Esophagus squamous epithelium (tissue), 5 donors: ENCODE results near the gene CD27. TPM values are rescaled to one million over a fixed set of nuclear protein-coding genes. Genes with fewer than 3 reads are reported as not detected.

Source experiments
- DNase-seq: peaks from one replicate; lab custom pipeline; 2025; lab: John Stamatoyannopoulos, UW
- H3K27ac ChIP-seq, 4 donors: fragments of 200-600 bp; sonication (generic); one replicate each; pipeline ENCODE4 v1.5.1; 2016 to 2019; ENCODE audit warnings: mild to moderate bottlenecking in 1 of 4
- H3K27me3 ChIP-seq, 4 donors: fragments of 200-600 bp; sonication (generic); 1 replicate in 3 of 4; 2 replicates in 1 of 4; pipeline versions ENCODE4 v1.5.1 to v1.6.0; 2017 to 2021; ENCODE audit warnings: antibody characterized with exemption in 1 of 4
- H3K36me3 ChIP-seq, 3 donors: fragments of 200-600 bp; sonication (generic); one replicate each; pipeline ENCODE4 v1.5.1; 2016 to 2019
- H3K4me1 ChIP-seq, 3 donors: fragments of 200-600 bp; sonication (generic); one replicate each; pipeline ENCODE4 v1.5.1; 2017 to 2019
- H3K4me3 ChIP-seq, 4 donors: fragments of 200-600 bp; sonication (generic); 1 replicate in 3 of 4; 2 replicates in 1 of 4; pipeline ENCODE4 v1.5.1; 2016 to 2019; ENCODE audit warnings: mild to moderate bottlenecking in 2 of 4, moderate library complexity in 1 of 4
- H3K9me3 ChIP-seq, 3 donors: fragments of 200-600 bp; sonication (generic); one replicate each; pipeline ENCODE4 v1.5.1; 2016 to 2019
- POLR2A ChIP-seq, 4 donors: fragments of 450-650 bp; IDR thresholded peaks; one replicate each; pipeline ENCODE4 v1.6.1; 2017; ENCODE audit warnings: antibody characterized with exemption in 4 of 4, mild to moderate bottlenecking in 4 of 4, moderate library complexity in 3 of 4
- WGBS, 2 donors: methylation state at CpG; one replicate each; pipeline ENCODE4 v1.1.5; 2018; 5-methylcytosine and 5-hydroxymethylcytosine counted together
- intact Hi-C: fragments of 100-400 bp; cut with DNase I; formaldehyde crosslinking; loops from one replicate; pipeline ENCODE4 v1.15.0; 2022
- total RNA-seq, 4 donors: library from RNA; depleted of rRNA; stranded (reverse); fragments of >200 nt; gene quantifications; one replicate each; pipeline ENCODE4 v1.1.0, GENCODE V29; 2016
- TF ChIP-seq, protein P1 (sequence below), 6 experiments: fragments of 450-650 bp in 4 of 6; fragments of 200-600 bp in 2 of 6; sonication (generic) in 2 of 6; IDR thresholded peaks; one replicate each; pipeline ENCODE4 v1.5.1; 2016 to 2019; ENCODE audit warnings: antibody characterized with exemption in 6 of 6, mild to moderate bottlenecking in 4 of 6, moderate library complexity in 4 of 6
- donor health status: DM: yes; HTN: yes; CAD: no.

Gene CD27
- total RNA-seq, 4 donors from 2014 or later = 0.49 to 4.2 (median 2.9) TPM

DNA sequence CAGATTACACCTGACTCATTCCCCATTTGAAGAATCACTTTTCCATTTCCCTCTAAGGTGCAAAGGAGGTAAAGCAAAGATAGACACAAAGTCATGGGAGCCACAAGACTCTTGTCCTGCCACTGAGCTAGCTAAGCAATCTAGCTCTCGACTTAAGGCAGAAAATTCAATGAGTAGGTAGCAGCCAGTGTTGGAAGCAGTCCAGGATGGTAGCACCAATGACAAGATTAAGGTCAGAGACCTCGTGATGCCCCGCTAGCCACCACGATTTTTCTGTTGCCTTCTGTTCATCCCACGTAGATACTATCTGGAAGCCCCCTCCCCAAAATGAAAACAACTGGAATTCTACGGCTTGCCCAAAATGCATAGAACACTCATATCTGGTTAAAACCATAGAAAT, 24.3 kb downstream of the CD27 start:
- H3K27ac ChIP-seq = peak overlapping the region; percentile 84 to 96 (median 89)
- WGBS, 2 donors = 51 to 65% methylated on average over 6 of the region's 6 CpGs

DNA sequence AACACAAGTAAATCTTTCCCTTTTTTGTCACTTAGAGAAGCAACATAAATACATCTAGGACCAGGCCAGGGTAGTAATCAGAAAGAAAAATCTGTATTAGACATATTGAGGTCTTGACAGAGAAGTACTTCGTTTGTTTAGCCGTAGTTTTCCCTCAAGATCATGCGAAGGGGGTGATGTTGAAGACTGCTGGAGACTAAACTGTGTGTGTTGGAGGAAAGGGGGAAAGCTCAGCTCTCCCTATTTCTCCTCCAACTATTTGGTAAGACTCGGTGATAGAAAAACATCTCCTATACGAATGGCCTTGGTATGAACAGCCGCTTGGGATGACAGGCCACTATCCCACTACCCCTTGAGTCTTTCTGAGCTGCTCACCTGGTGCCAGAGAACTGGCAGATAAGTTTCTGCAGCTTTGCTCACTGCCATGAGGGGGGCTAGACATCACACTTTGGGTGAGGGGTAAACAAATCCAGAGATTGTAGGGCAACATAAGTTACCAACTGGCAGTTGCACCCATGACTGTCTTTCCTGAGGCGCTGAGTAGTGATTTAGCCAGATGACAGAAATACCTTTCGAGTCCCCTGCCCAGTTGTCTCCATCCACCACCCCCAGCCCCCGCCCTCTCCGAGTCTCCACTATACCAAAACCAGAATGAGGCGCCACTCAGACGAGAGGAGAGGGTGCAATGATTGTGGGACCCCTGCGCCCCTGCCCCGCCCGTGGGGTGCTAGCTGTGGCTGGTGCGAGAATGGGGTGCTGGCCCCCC, 25.0 kb downstream of the CD27 start:
- intact Hi-C loops = loop anchor here (10.0 kb wide), 2 partner anchors 65 to 145 kb away; partner anchors contain the start of gene GAPDH
- Histone ChIP-seq H3K36me3 (peaks cover 3 to 19% (median 3%) of the 10 kb centered on the region in 3 donors), H3K9me3 (no peaks in the 10 kb centered on the region), H3K4me1 (peaks cover 6 to 57% (median 24%) of the 10 kb centered on the region in 3 donors), H3K27me3 (no peaks in the 10 kb centered on the region), H3K27ac (peak overlapping the region; percentile 84 to 96 (median 89)), H3K4me3 (peak overlapping the region; percentile 65 to 89 (median 67))
- 19 to 29% methylated on average over 7 to 8 of the region's 16 CpGs for WGBS, 2 donors
- no peak for TF ChIP-seq POLR2A (IDR thresholded peaks at IDR 0.05)
- TF ChIP-seq, protein P1, sequence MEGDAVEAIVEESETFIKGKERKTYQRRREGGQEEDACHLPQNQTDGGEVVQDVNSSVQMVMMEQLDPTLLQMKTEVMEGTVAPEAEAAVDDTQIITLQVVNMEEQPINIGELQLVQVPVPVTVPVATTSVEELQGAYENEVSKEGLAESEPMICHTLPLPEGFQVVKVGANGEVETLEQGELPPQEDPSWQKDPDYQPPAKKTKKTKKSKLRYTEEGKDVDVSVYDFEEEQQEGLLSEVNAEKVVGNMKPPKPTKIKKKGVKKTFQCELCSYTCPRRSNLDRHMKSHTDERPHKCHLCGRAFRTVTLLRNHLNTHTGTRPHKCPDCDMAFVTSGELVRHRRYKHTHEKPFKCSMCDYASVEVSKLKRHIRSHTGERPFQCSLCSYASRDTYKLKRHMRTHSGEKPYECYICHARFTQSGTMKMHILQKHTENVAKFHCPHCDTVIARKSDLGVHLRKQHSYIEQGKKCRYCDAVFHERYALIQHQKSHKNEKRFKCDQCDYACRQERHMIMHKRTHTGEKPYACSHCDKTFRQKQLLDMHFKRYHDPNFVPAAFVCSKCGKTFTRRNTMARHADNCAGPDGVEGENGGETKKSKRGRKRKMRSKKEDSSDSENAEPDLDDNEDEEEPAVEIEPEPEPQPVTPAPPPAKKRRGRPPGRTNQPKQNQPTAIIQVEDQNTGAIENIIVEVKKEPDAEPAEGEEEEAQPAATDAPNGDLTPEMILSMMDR (IDR thresholded peaks at IDR 0.05) = no peak
- no peak for DNase-seq

More for the DNA sequence above, 24.3 kb downstream of the CD27 start:
- TF ChIP-seq, protein P1 (IDR thresholded peaks at IDR 0.05) = no peak
- TF ChIP-seq POLR2A (IDR thresholded peaks at IDR 0.05) = no peak
- H3K9me3 ChIP-seq = no peaks in the 10 kb centered on the region
- H3K36me3 ChIP-seq = peaks cover 4 to 26% (median 10%) of the 10 kb centered on the region in 3 donors
- no peak for DNase-seq
- peaks cover 6 to 62% (median 28%) of the 10 kb centered on the region in 3 donors for H3K4me1 ChIP-seq
- intact Hi-C loops = loop anchor here (10.0 kb wide), 1 partner anchor 144 kb away; no protein-coding TSS in a partner anchor
- H3K4me3 ChIP-seq = peak overlapping the region in 3 of 4 donors; percentile 65 to 89 (median 69)
- no peaks in the 10 kb centered on the region for H3K27me3 ChIP-seq

DNA sequence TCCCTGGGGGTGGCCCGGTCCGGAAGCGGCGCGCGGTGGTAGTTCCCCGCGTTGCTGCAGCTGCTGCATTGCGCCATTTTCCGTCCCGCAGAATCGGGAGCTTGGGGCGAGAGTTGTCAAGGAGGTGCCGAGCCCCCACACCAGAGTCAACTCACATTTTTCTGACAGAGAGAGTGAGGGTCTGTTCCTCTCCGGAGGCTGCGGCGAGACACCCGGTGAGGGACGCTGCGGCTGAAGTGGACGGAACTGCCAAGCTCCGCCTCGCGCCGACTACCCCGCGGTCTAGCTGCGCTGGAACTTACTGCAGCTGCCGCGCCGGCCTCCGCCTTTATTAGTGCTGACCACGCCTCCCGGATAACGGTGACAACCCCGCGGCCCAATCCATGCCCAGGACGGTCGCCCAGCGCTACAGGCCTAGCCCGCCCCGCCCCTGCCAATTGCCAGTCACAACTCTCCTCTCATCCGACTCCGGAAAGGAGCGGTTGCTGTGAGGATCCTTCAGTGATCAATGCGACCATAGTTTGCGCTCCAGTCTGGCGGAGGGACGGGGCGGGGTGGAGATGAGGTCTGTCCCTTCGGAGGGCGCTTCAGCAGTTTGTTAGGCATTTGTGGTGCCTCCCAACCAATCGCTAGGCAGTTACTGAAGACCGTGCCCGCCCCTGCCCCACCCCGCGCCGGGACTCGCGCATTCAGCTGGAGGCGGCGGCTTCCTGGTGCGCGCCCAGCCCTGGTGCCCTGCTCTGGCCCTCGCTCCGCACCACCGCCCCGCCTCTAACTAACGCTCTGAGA, 25.8 kb downstream of the CD27 start, which contains the start of gene VAMP1:
VAMP1 (minus strand) TSS at position 303 of the 789 bp plus-strand sequence; CDS start at position 157, 146 bp downstream.
- TF ChIP-seq POLR2A (IDR thresholded peaks at IDR 0.05) = peak in 3 of 4 donors; percentile 53 to 99 (median 99)
- TF ChIP-seq, protein P1 (IDR thresholded peaks at IDR 0.05) = peak in 3 of 6 experiments; percentile 39 to 41 (median 39)
- intact Hi-C loops = loop anchor here (10.0 kb wide), 1 partner anchor 64 kb away; the partner anchor contains the start of gene GAPDH
- Histone ChIP-seq H3K4me1 (peaks cover 6 to 53% (median 23%) of the 10 kb centered on the region in 3 donors), H3K27me3 (no peaks in the 10 kb centered on the region), H3K27ac (peak within 1 kb of the TSS; percentile 84 to 96 (median 89)), H3K36me3 (peaks cover 0 to 14% (median 0%) of the 10 kb centered on the region in 3 donors), H3K4me3 (peak within 1 kb of the TSS; percentile 65 to 89 (median 67)), H3K9me3 (no peaks in the 10 kb centered on the region)
- WGBS, 2 donors = 0% methylated on average over 3 to 6 of the region's 69 CpGs
- peak; percentile 99 for DNase-seq

DNA sequence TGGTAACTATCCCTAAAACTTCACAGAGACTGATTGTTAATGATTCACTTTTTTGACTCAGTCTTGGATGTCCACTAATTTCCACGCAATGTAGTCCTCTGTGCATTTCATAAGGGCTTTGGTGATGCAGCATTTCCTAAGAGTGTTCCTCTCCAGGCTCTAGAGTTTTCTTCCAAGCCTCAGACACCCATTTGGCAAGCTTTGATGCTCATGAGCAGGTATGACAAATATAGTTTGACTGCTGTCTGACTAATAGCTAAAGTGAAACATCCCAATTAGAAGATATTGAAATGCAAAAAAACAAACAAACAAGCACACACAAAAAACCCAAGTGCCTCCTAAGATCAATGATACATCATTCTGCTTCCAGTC, 27.2 kb downstream of the CD27 start:
- Histone ChIP-seq H3K36me3 (no peaks in the 10 kb centered on the region), H3K27ac (no peak overlapping the region), H3K9me3 (no peaks in the 10 kb centered on the region), H3K27me3 (no peaks in the 10 kb centered on the region), H3K4me3 (no peak overlapping the region), H3K4me1 (peaks cover 6 to 48% (median 23%) of the 10 kb centered on the region in 3 donors)
- no peak for TF ChIP-seq POLR2A (IDR thresholded peaks at IDR 0.05)
- TF ChIP-seq, protein P1 (IDR thresholded peaks at IDR 0.05) = no peak
- intact Hi-C loops = loop anchor here (10.0 kb wide), 1 partner anchor 63 kb away; the partner anchor contains the start of gene GAPDH
- 47 to 53% methylated on average over 1 of the region's 1 CpG for WGBS, 2 donors
- DNase-seq = no peak
